Right cardiac atrium (tissue), 5 donors: ENCODE results near the gene PDSS2. TPM values are rescaled to one million over a fixed set of nuclear protein-coding genes. Genes with fewer than 3 reads are reported as not detected.

Experiments
- ATAC-seq, 2 donors: fragments of 200-7000 bp; cut with Tn5 transposase; one replicate each; pipeline versions ENCODE4 v1.8.0 to v1.9.1; 2020; ENCODE audit warnings: moderate library complexity in 2 of 2, mild to moderate bottlenecking in 1 of 2
- DNase-seq, 3 donors: peaks; one replicate each; pipeline ENCODE4 v3.0.0-alpha.2; 2020
- H3K27ac ChIP-seq: one replicate; pipeline ENCODE4 v1.5.1; 2013; ENCODE audit warnings: mild to moderate bottlenecking, low read length, control low read depth, moderate library complexity
- H3K27me3 ChIP-seq: one replicate; pipeline ENCODE4 v1.6.1; 2013; ENCODE audit not compliant: control insufficient read depth, insufficient read depth
- H3K4me1 ChIP-seq: one replicate; pipeline ENCODE4 v1.6.1; 2013; ENCODE audit warnings: low read length; ENCODE audit not compliant: control insufficient read depth, insufficient read depth
- H3K4me3 ChIP-seq: one replicate; pipeline ENCODE4 v1.5.1; 2013; ENCODE audit warnings: low read length, control low read depth
- H3K9me3 ChIP-seq: one replicate; pipeline ENCODE4 v1.6.1; 2013; ENCODE audit warnings: low read length; ENCODE audit not compliant: control insufficient read depth
- WGBS: extraction: QIAGEN DNeasy Blood & Tissue Kit; methylation state at CpG from one replicate; pipeline ENCODE4 v1.1.7; 2013; 5-methylcytosine and 5-hydroxymethylcytosine counted together
- intact Hi-C, 4 donors: fragments of 100-400 bp; cut with DNase I; formaldehyde crosslinking; loops; one replicate each; pipeline versions ENCODE4 v1.11.0 to v1.14.0; 2022 to 2023
- polyA plus RNA-seq: library from polyadenylated mRNA; stranded (reverse); fragments of 200-250 nt; gene quantifications from one replicate; pipeline ENCODE4 v1.2.3, GENCODE V29; 2013
- total RNA-seq, 4 donors: library from RNA; stranded (reverse); fragmentation: NEBNext Ultra II Directional; extraction: Animal tissue kit (Norgen Biotek cat#: 25700); gene quantifications; one replicate each; pipeline ENCODE4 v1.2.1, GENCODE V29; 2021
- donor health status: healthy with polysubstance abuse.
- donor health status: DM: no; HTN: yes; CAD: no.
- donor health status: DM: no; HTN: no; CAD: no.
- donor health status: DM: no; HTN: yes; CAD: no; lungs with severe emphysema.
- donor health status: DM: yes; HTN: yes; CAD: no.

PDSS2 gene
- total and polyA plus RNA-seq, 5 donors = 10.0 to 15.5 (median 13.6) TPM

GRCh38 chr6:107235007-107235406 lies 224.4 kb downstream of the PDSS2 start:
- Histone ChIP-seq H3K27ac (no peak overlapping the region), H3K4me3 (no peak overlapping the region), H3K4me1 (no peaks in the 10 kb centered on the region), H3K27me3 (no peaks in the 10 kb centered on the region), H3K9me3 (no peaks in the 10 kb centered on the region)
- 78% methylated on average over 2 of the region's 2 CpGs for WGBS
- DNase-seq (no peak), ATAC-seq (no peak)
- intact Hi-C loops = no loop called here

- no peak overlapping the region for H3K4me3 ChIP-seq
- no peak overlapping the region for H3K27ac ChIP-seq
- intact Hi-C loops = no loop called here
- no peaks in the 10 kb centered on the region for H3K27me3 ChIP-seq
- H3K9me3 ChIP-seq = no peaks in the 10 kb centered on the region
- DNase-seq = no peak
- no peaks in the 10 kb centered on the region for H3K4me1 ChIP-seq
- 93% methylated on average over 3 of the region's 3 CpGs for WGBS
- ATAC-seq = no peak
These were observed 228.1 kb downstream of the PDSS2 start for GRCh38 chr6:107231243-107231642.

- 83% methylated on average over 1 of the region's 1 CpG for WGBS
- ATAC-seq (no peak), DNase-seq (no peak)
- Histone ChIP-seq H3K27me3 (no peaks in the 10 kb centered on the region), H3K9me3 (no peaks in the 10 kb centered on the region), H3K27ac (no peak overlapping the region), H3K4me1 (no peaks in the 10 kb centered on the region), H3K4me3 (no peak overlapping the region)
- intact Hi-C loops = no loop called here
These were observed 228.9 kb downstream of the PDSS2 start for GRCh38 chr6:107230448-107230847.

DNA sequence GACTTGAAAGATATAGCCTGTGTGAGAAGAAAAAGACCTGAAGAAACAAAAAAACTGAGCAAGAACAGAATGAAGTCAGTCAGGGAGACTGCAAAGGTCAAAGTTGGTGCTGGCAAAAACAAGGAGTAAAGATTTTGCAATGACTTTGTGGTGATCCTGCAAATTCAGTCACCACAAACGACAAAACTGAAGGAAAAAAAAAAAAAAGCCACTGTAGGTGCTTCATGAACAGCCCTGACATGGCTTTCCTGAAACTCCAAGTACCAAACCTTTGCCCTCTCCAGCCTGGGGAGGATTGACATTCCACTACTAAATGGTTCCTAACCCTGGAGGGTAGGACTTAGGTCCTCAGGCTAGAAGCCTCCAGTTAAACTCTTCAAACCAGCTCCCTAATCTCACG lies 229.3 kb downstream of the PDSS2 start:
- intact Hi-C loops = no loop called here
- Histone ChIP-seq H3K27ac (no peak overlapping the region), H3K27me3 (no peaks in the 10 kb centered on the region), H3K9me3 (no peaks in the 10 kb centered on the region), H3K4me3 (no peak overlapping the region), H3K4me1 (no peaks in the 10 kb centered on the region)
- no peak for ATAC-seq
- 90% methylated on average over 2 of the region's 2 CpGs for WGBS
- no peak for DNase-seq

GRCh38 chr6:107228754-107229153 lies 230.6 kb downstream of the PDSS2 start:
- ATAC-seq = no peak
- intact Hi-C loops = no loop called here
- DNase-seq = no peak
- Histone ChIP-seq H3K9me3 (no peaks in the 10 kb centered on the region), H3K27me3 (no peaks in the 10 kb centered on the region), H3K27ac (no peak overlapping the region), H3K4me1 (no peaks in the 10 kb centered on the region), H3K4me3 (no peak overlapping the region)
- 93% methylated on average over 1 of the region's 1 CpG for WGBS

GRCh38 chr6:107221519-107221918 lies 237.8 kb downstream of the PDSS2 start:
- WGBS = 96% methylated on average over 2 of the region's 2 CpGs
- DNase-seq = no peak
- Histone ChIP-seq H3K9me3 (no peaks in the 10 kb centered on the region), H3K27me3 (no peaks in the 10 kb centered on the region), H3K27ac (no peak overlapping the region), H3K4me1 (no peaks in the 10 kb centered on the region), H3K4me3 (no peak overlapping the region)
- intact Hi-C loops = no loop called here
- ATAC-seq = no peak

DNA sequence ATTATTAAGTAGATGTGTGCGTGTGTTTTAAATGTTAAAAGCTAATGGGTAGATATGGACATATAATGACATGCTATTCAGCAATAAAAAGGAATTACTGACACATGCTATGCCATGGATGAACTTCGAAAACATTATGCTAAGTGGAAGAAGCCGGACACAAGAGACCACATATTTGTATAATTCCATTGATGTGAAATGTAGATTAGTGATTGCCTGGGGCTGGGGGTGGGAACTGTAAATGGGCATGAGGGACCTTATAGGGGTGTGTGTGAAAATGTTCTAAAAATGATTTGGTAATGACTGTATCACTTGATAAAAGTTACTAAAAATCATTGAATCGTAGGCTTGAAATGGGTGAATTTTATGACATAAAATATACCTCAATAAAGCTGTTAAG lies 239.5 kb downstream of the PDSS2 start:
- no peak for ATAC-seq
- DNase-seq = no peak
- Histone ChIP-seq H3K27me3 (no peaks in the 10 kb centered on the region), H3K4me3 (no peak overlapping the region), H3K9me3 (no peaks in the 10 kb centered on the region), H3K4me1 (no peaks in the 10 kb centered on the region), H3K27ac (no peak overlapping the region)
- 98% methylated on average over 4 of the region's 4 CpGs for WGBS
- intact Hi-C loops = no loop called here

GRCh38 chr6:107218142-107218541 lies 241.2 kb downstream of the PDSS2 start:
- H3K9me3 ChIP-seq = no peaks in the 10 kb centered on the region
- WGBS = 60% methylated on average over 2 of the region's 2 CpGs
- intact Hi-C loops = no loop called here
- H3K4me3 ChIP-seq = no peak overlapping the region
- H3K27me3 ChIP-seq = no peaks in the 10 kb centered on the region
- H3K27ac ChIP-seq = no peak overlapping the region
- DNase-seq = no peak
- no peaks in the 10 kb centered on the region for H3K4me1 ChIP-seq
- no peak for ATAC-seq

DNA sequence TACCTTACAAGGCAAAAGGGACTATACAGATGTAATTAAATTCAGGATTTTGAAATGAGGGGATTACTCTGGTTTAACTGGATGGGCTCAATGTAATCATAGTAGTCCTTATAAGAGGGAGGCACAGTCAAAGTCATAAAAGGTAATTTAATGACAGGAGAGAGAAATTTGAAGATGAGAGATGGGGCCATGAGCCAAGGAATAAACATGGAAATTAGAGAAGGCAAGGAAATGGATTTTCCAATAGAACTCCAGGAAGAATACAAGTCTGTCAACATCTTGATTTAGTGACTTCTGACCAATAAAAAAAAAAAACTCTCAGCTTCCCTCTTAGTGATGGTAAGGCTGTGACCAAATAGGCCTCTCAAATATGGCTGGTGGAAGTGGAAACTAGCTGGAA lies 242.1 kb downstream of the PDSS2 start:
- Histone ChIP-seq H3K4me3 (no peak overlapping the region), H3K4me1 (no peaks in the 10 kb centered on the region), H3K9me3 (no peaks in the 10 kb centered on the region), H3K27me3 (no peaks in the 10 kb centered on the region), H3K27ac (no peak overlapping the region)
- intact Hi-C loops = no loop called here
- no peak for ATAC-seq
- DNase-seq = no peak

- no peak for ATAC-seq
- Histone ChIP-seq H3K9me3 (no peaks in the 10 kb centered on the region), H3K4me3 (no peak overlapping the region), H3K27me3 (no peaks in the 10 kb centered on the region), H3K27ac (no peak overlapping the region), H3K4me1 (no peaks in the 10 kb centered on the region)
- WGBS = 88% methylated on average over 8 of the region's 8 CpGs
- DNase-seq = no peak
- intact Hi-C loops = no loop called here
These were observed 243.0 kb downstream of the PDSS2 start for GRCh38 chr6:107216197-107216933.

GRCh38 chr6:107215334-107215733 lies 244.0 kb downstream of the PDSS2 start:
- Histone ChIP-seq H3K27ac (no peak overlapping the region), H3K4me1 (no peaks in the 10 kb centered on the region), H3K27me3 (no peaks in the 10 kb centered on the region), H3K9me3 (no peaks in the 10 kb centered on the region), H3K4me3 (no peak overlapping the region)
- 100% methylated on average over 1 of the region's 1 CpG for WGBS
- intact Hi-C loops = no loop called here
- ATAC-seq (no peak), DNase-seq (no peak)

- Histone ChIP-seq H3K27me3 (no peaks in the 10 kb centered on the region), H3K4me3 (no peak overlapping the region), H3K9me3 (no peaks in the 10 kb centered on the region), H3K27ac (no peak overlapping the region), H3K4me1 (no peaks in the 10 kb centered on the region)
- ATAC-seq (no peak), DNase-seq (no peak)
- intact Hi-C loops = no loop called here
These were observed 244.7 kb downstream of the PDSS2 start for GRCh38 chr6:107214655-107215054.
